Brain microvascular endothelial cell (primary cell): ENCODE measurements around the gene DBP.

Source experiments
- DNase-seq: peaks from one replicate; pipeline ENCODE4 v3.0.0-alpha.2; 2020
- H3K27ac ChIP-seq: fragments of 250-450 bp; sonication (Bioruptor Pico); 2 replicates; pipeline ENCODE4 v1.5.1; 2020; ENCODE audit warnings: mild to moderate bottlenecking, moderate library complexity
- H3K27me3 ChIP-seq: fragments of 250-450 bp; sonication (Bioruptor Pico); replicated peaks from 2 replicates; pipeline ENCODE4 v1.5.1; 2020; ENCODE audit warnings: mild to moderate bottlenecking
- H3K36me3 ChIP-seq: fragments of 250-450 bp; sonication (Bioruptor Pico); replicated peaks from 2 replicates; pipeline ENCODE4 v1.5.1; 2020; ENCODE audit warnings: mild to moderate bottlenecking
- H3K4me3 ChIP-seq: 2 replicates; pipeline ENCODE4 v1.5.1; 2011; ENCODE audit warnings: low read depth, mild to moderate bottlenecking, control low read depth, low read length, moderate library complexity
- CTCF ChIP-seq: IDR thresholded peaks from 2 replicates; pipeline ENCODE4 v1.5.1; 2011; ENCODE audit warnings: low read depth, mild to moderate bottlenecking, moderate library complexity, low read length, control low read depth, inconsistent platforms; ENCODE audit errors: missing control alignments
- in situ Hi-C: cut with HindIII; loops from 2 replicates; pipeline ENCODE4 v1.10.0; 2017; ENCODE audit warnings: low sequenced_read_pairs, low pct_ligation_motif_present

Gene DBP

GRCh38 chr19:48607359-48607755 is 29.8 kb downstream of the DBP start:
- TF ChIP-seq CTCF = no peak
- Histone ChIP-seq H3K27me3 (no peaks in the 10 kb centered on the region), H3K27ac (no peak overlapping the region), H3K4me3 (no peak overlapping the region), H3K36me3 (no peaks in the 10 kb centered on the region)
- in situ Hi-C loops = no loop called here
- no peak for DNase-seq

GRCh38 chr19:48606463-48607358 is 30.5 kb downstream of the DBP start, which contains the start of gene SPACA4:
SPACA4 (plus strand) TSS chr19:48606742; CDS start chr19:48606979, 237 bp downstream.
- no peak for TF ChIP-seq CTCF
- Histone ChIP-seq H3K4me3 (no peak within 1 kb of the TSS), H3K36me3 (no peaks in the 10 kb centered on the region)

GRCh38 chr19:48603850-48604249 is 33.3 kb downstream of the DBP start:
- no peak for DNase-seq
- no peak overlapping the region for H3K4me3 ChIP-seq
- in situ Hi-C loops = no loop called here
- no peak for TF ChIP-seq CTCF
- no peaks in the 10 kb centered on the region for H3K27me3 ChIP-seq
- H3K27ac ChIP-seq = no peak overlapping the region
- H3K36me3 ChIP-seq = no peaks in the 10 kb centered on the region

More at GRCh38 chr19:48606463-48607358, 30.5 kb downstream of the DBP start, which contains the start of gene SPACA4:
- DNase-seq = no peak
- Histone ChIP-seq H3K27me3 (no peaks in the 10 kb centered on the region), H3K27ac (no peak within 1 kb of the TSS)
- in situ Hi-C loops = no loop called here

- no peak for TF ChIP-seq CTCF
- Histone ChIP-seq H3K4me3 (no peak overlapping the region), H3K27ac (no peak overlapping the region), H3K27me3 (no peaks in the 10 kb centered on the region), H3K36me3 (no peaks in the 10 kb centered on the region)
- DNase-seq = no peak
- in situ Hi-C loops = no loop called here
Measured at GRCh38 chr19:48603449-48603848, 33.7 kb downstream of the DBP start.

- H3K4me3 ChIP-seq = no peak overlapping the region
- H3K27me3 ChIP-seq = no peaks in the 10 kb centered on the region
- in situ Hi-C loops = no loop called here
- DNase-seq = no peak
- H3K27ac ChIP-seq = no peak overlapping the region
- TF ChIP-seq CTCF = no peak
- no peaks in the 10 kb centered on the region for H3K36me3 ChIP-seq
Measured at GRCh38 chr19:48603001-48603400, 34.2 kb downstream of the DBP start.
